Right lung (tissue), 10 donors: Measurements from ENCODE around the gene ZNF70. TPM values are rescaled to one million over a fixed set of nuclear protein-coding genes. Genes with fewer than 3 reads are reported as not detected.

ENCODE experiments used
- DNase-seq, 2 donors: peaks; one replicate each; pipeline ENCODE4 v3.0.0-alpha.2; 2013
- long read RNA-seq, 8 donors: transcript quantifications; one replicate each; lab custom pipeline, GENCODE V29; 2026
- polyA plus RNA-seq, 5 donors: library from polyadenylated mRNA; unstranded; fragments of 120-200 nt; gene quantifications; one replicate each; pipeline versions ENCODE4 v1.2.1 to v1.2.3, GENCODE V29; 2013; ENCODE audit warnings: inconsistent platforms in 1 of 5, low replicate concordance in 1 of 5; ENCODE audit not compliant: insufficient read length in 5 of 5, insufficient read depth in 1 of 5

The ZNF70 gene
- polyA plus RNA-seq, result 10 to 100 TPM in 1 of 5 donors, 1 to 10 TPM in 4; 6.8 to 10.0 (median 7.1) TPM
- long read RNA-seq, donor 1, full-length matches to known transcripts, result 5 of 5 reads
- long read RNA-seq, donor 1, partial matches to known transcripts, result 0 of 5 reads
- long read RNA-seq, donor 1, other reads (novel, unspliced or antisense), result 0 of 5 reads
- long read RNA-seq, donor 2, full-length matches to known transcripts, result 2 of 2 reads
- long read RNA-seq, donor 2, partial matches to known transcripts, result 0 of 2 reads
- long read RNA-seq, donor 2, other reads (novel, unspliced or antisense), result 0 of 2 reads
- long read RNA-seq, donor 3, full-length matches to known transcripts, result 2 of 8 reads
- long read RNA-seq, donor 3, partial matches to known transcripts, result 6 of 8 reads
- long read RNA-seq, donor 3, other reads (novel, unspliced or antisense), result 0 of 8 reads
- long read RNA-seq, donor 4, full-length matches to known transcripts, result 3 of 3 reads
- long read RNA-seq, donor 4, partial matches to known transcripts, result 0 of 3 reads
- long read RNA-seq, donor 4, other reads (novel, unspliced or antisense), result 0 of 3 reads
- long read RNA-seq, donor 5, full-length matches to known transcripts, result 7 of 16 reads
- long read RNA-seq, donor 5, partial matches to known transcripts, result 9 of 16 reads
- long read RNA-seq, donor 5, other reads (novel, unspliced or antisense), result 0 of 16 reads
- long read RNA-seq, donor 6, full-length matches to known transcripts, result 4 of 4 reads
- long read RNA-seq, donor 6, partial matches to known transcripts, result 0 of 4 reads
- long read RNA-seq, donor 6, other reads (novel, unspliced or antisense), result 0 of 4 reads
- long read RNA-seq, donor 7, full-length matches to known transcripts, result 3 of 245 reads
- long read RNA-seq, donor 7, partial matches to known transcripts, result 74 of 245 reads
- long read RNA-seq, donor 7, other reads (novel, unspliced or antisense), result 168 of 245 reads
- long read RNA-seq, donor 8, full-length matches to known transcripts, result 2 of 2 reads
- long read RNA-seq, donor 8, partial matches to known transcripts, result 0 of 2 reads
- long read RNA-seq, donor 8, other reads (novel, unspliced or antisense), result 0 of 2 reads

- peak; percentile 83 to 87 for DNase-seq
These were observed at the start of gene ZNF70 for GRCh38 chr22:23750714-23751440. ZNF70 (minus strand) TSS chr22:23751112; CDS start chr22:23745140, 5,972 bp downstream.

GRCh38 chr22:23796461-23796860 is 45.5 kb upstream of the ZNF70 start:
- no peak for DNase-seq

DNA sequence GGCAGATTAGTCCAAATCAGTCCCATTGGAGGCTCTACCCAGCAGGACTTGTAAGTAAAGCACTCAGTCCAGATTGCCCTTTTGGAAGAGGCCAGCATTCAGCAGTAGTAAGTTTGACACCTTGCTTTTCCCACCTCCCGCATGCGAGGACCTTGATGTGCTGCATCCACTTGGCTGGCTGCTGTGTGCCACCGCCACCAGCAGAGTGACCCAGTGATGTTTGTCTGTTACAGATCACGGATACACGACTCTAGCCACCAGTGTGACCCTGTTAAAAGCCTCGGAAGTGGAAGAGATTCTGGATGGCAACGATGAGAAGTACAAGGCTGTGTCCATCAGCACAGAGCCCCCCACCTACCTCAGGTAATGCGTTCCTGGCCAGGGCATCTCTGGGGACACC is 42.4 kb upstream of the ZNF70 start:
- no peak for DNase-seq

DNA sequence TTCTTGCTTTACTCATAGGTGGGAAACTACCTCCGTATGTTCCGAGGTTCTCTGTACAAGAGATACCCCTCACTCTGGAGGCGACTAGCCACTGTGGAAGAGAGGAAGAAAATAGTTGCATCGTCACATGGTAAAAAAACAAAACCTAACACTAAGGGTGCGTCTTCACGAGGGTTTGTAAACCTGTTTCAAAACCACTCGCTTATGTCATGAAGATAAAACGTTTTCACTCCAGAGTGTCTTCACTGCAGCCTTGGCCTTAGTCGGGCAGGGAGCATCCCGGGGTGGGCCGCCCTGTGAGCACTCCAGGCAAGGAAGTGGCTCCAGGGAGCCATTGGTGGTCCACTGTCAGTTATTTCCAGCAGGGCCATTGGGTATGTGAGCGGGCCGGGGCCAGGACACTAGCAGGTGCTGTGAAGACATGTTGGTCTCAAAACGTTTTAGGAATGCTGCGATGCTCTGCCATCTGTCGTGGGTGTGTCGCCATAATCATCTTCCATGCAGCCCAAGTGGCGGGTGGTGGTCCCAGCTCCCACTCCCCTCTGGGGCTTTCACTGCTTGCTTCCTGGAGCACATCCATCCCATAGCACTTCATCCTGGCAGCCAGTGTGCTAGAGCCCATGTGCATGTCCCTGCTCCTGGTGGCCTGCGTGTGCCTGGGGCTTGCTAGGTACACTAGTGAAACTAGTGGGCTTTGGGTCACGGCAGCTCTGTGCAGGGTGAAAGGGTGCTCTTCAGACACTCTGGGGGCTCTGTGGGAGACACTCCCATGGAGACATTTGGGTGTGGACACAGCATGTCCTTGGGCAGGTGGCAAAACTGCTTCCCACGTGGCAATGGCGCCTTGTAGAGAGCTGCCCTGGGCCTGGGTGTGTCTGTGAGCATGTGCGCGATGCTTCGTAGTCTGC is 41.1 kb upstream of the ZNF70 start:
- no peak for DNase-seq

- no peak for DNase-seq
These were observed 40.2 kb upstream of the ZNF70 start for GRCh38 chr22:23790819-23791737.

DNA sequence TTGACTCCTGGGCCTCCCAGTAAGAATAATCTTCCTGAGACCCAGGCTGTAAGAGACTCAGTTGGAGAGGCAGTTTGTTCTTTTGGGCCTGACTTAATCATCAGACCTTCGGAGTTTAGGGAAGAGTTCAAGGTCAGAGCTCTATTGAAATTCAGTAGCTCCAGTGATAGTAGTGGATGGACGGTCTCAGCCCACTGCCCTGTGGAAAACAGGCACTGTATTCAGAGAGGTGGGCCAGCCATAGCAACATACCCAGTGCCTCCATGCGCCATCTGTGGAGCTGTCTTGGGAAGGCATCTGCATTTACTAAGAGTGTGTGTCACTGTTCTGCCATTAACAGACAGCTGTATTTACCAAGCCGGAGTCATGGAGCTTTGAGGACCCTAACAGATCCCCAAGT is 38.7 kb upstream of the ZNF70 start:
- DNase-seq, result no peak

GRCh38 chr22:23789121-23789520 is 38.2 kb upstream of the ZNF70 start:
- no peak for DNase-seq

DNA sequence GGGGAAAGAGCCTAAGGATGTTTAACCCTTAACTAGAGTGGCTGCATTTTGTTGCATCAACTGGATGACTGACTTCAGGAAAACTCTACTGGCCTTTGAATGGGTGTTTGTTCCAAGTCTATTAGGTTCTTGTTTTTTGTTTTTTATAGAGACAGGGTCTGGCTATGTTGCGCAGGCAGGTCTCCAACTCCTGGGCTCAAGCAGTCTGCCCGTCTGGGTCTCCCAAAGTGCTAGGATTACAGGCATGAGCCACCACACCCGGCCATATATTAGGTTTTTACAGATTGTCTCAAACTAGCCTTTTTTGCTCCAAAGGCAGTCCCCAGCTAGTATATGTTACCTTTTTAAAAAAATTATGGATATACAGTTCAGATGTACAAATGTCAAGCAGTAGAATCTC is 37.0 kb upstream of the ZNF70 start:
- DNase-seq, result no peak

DNA sequence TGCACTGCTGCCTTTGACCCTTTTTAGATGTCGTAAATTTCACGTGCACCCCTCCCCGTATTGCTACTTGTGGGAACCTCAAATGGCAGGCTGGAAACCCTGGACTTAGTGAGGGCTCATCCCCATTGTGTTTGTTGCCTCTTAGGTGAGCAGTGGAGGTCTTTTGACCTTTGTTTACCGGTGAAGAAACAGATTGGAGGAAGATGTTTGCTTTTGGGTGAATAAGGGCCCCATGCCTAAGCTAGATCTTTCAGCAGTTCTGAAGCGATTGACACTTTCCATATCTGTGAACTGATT is 36.6 kb upstream of the ZNF70 start:
- DNase-seq, result no peak

DNA sequence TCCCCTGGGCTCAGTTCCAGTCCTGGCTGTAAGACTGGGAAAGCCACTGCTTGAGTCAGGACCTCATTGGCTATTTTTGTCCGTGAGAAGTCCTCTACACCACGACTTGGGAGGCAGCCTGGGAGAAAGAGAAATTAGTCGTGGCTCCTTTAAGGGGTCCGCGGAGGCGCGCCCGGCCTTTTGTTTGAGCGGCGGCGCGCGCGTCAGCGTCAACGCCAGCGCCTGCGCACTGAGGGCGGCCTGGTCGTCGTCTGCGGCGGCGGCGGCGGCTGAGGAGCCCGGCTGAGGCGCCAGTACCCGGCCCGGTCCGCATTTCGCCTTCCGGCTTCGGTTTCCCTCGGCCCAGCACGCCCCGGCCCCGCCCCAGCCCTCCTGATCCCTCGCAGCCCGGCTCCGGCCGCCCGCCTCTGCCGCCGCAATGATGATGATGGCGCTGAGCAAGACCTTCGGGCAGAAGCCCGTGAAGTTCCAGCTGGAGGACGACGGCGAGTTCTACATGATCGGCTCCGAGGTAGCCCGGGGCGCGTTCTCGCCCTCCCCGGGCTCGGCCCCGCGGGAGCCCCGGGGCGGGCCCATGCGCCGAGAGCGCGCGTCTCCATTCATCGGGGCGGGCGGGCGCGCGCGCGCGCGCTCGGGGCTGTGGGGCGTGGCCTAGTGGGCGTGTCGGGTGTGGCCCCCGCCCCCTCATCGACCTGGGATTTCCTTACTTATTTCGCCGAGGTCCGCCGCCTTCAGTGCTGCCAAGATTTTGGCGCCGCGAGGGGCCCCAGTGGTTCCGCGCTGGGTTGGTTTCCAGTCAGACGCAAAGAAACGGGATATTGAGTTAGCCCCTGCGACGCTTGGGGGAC is 36.1 kb upstream of the ZNF70 start, which contains the start of gene SMARCB1:
Gene SMARCB1 (plus strand): TSS at position 215 of the 848 bp plus-strand sequence. CDS start 204 bp downstream, at position 419.
- peak; percentile 91 to 92 for DNase-seq

DNA sequence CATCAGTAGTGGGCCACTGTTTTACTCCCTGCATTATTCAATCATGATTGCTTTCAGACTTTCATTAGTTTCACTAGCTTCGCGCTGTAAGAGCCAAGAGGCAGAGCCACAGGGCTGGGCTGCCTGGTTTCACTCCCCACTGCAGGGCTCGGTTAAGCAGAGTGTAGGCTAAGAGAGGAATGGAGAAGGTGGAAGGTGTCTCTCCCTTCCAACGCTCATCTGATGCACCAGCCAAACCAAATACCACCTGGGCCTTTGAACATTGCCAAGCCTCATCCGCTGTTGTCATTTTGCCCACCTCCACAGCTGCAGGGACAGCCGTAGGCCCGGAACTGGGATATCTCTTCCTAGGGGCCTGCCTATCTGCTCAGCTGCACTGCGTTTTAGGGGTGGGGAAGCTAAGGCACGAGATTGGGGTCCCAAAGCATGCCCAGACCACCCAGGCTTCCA is 35.4 kb upstream of the ZNF70 start:
- no peak for DNase-seq

- DNase-seq, result no peak
These were observed 33.4 kb upstream of the ZNF70 start for GRCh38 chr22:23784215-23784732.

- DNase-seq, result no peak
These were observed 32.6 kb upstream of the ZNF70 start for GRCh38 chr22:23783265-23784150.

DNA sequence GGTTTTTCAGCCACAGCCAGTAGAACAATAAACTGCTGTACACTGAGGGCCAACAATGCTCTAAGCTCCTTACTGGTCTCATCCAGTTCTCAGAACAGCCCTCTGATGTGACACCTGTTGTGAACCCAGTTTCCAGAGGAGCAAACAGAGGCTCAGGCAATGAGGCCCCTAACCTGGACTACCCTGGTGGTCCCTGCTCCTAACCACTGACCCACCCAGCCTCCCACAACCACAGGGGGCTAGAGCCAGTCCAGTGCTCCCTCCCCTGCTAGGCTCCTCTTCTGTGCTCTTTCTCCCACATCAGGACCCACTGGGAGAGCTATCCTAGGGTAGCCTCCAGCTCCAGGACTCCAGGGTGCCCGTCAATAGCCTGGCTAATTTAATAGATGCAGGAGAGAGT is 31.8 kb upstream of the ZNF70 start:
- no peak for DNase-seq

GRCh38 chr22:23782252-23782651 is 31.3 kb upstream of the ZNF70 start:
- no peak for DNase-seq

DNA sequence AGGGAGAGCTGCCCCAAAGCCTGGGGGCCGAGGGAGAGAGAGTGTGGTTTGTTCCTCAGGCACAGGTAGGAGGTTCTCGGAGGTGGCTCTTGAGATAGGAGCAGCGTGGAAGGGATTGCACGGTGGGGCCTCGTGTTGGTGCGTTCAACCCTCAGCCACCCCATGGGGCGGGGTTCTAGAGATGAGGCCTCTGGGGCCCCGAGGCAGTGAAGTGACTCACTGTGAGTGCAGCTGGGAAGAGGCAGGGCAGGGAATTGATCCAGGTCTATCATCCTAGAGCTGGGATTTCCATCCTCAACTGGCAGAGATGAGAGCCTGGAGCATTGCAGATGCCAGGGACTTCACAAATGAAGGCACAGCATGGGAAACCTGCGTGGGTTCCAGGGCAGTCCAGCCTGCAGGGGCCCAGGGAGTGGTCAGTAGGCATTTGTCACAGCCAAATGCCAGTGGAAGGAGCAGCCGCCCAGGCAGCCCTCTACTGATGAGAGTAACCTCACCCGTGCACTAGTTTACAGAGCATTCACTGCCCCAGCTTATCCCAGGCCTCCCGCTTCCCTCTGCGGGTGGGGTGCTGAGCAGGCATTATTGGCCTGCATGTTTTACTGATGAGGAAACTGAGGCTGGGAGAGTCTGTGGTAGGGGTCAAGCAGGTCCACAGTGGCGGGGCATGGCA is 30.7 kb upstream of the ZNF70 start:
- no peak for DNase-seq
